Neural progenitor cell (in vitro differentiated cells): Measurements from ENCODE around the gene ZC3H13. TPM values are rescaled to one million over a fixed set of nuclear protein-coding genes. Genes with fewer than 3 reads are reported as not detected.

ENCODE experiments used
- DNase-seq: peaks from one replicate; pipeline ENCODE4 v3.0.0-alpha.2; 2016; ENCODE audit warnings: low spot score
- H2AFZ ChIP-seq: fragments of 200-600 bp; sonication (generic); replicated peaks from 2 replicates; pipeline ENCODE4 v1.6.1; 2016; ENCODE audit warnings: antibody characterized with exemption
- H3F3A ChIP-seq: fragments of 200-600 bp; sonication (generic); 2 replicates; pipeline ENCODE4 v1.6.1; 2016; ENCODE audit warnings: antibody characterized with exemption, low read depth
- H3K27ac ChIP-seq: fragments of 200-600 bp; sonication (generic); 2 replicates; pipeline ENCODE4 v1.5.1; 2016; ENCODE audit warnings: mild to moderate bottlenecking
- H3K27me3 ChIP-seq: fragments of 200-600 bp; sonication (generic); 2 replicates; pipeline ENCODE4 v1.6.1; 2016; ENCODE audit warnings: mild to moderate bottlenecking, moderate library complexity
- H3K36me3 ChIP-seq: fragments of 200-600 bp; sonication (generic); 2 replicates; pipeline ENCODE4 v1.5.1; 2016
- H3K4me1 ChIP-seq: fragments of 200-600 bp; sonication (generic); 2 replicates; pipeline ENCODE4 v1.6.1; 2016; ENCODE audit warnings: mixed run types
- H3K4me2 ChIP-seq: fragments of 200-600 bp; sonication (generic); 2 replicates; pipeline ENCODE4 v1.6.1; 2016
- H3K4me3 ChIP-seq: fragments of 200-600 bp; sonication (generic); 2 replicates; pipeline ENCODE4 v1.5.1; 2016
- H3K79me2 ChIP-seq: fragments of 200-600 bp; sonication (generic); 2 replicates; pipeline ENCODE4 v1.6.1; 2016; ENCODE audit warnings: low read depth
- H3K9ac ChIP-seq: fragments of 200-600 bp; sonication (generic); 2 replicates; pipeline ENCODE4 v1.6.1; 2016
- H3K9me3 ChIP-seq: fragments of 200-600 bp; sonication (generic); 2 replicates; pipeline ENCODE4 v1.5.1; 2016; ENCODE audit warnings: low read depth
- H4K20me1 ChIP-seq: fragments of 200-600 bp; sonication (generic); 2 replicates; pipeline ENCODE4 v1.6.1; 2016; ENCODE audit warnings: low read depth
- H3K27ac Mint-ChIP-seq: 3 replicates; pipeline ENCODE4 v1.8.0; 2021; ENCODE audit warnings: mixed read lengths
- H3K27me3 Mint-ChIP-seq: 2 replicates; pipeline ENCODE4 v1.8.0; 2022; ENCODE audit warnings: low read depth, mild to moderate bottlenecking, inconsistent platforms, moderate library complexity, mixed read lengths; ENCODE audit not compliant: insufficient read depth
- H3K36me3 Mint-ChIP-seq: 3 replicates; pipeline ENCODE4 v1.8.0; 2021; ENCODE audit warnings: mixed read lengths
- H3K4me1 Mint-ChIP-seq: 3 replicates; pipeline ENCODE4 v1.8.0; 2021; ENCODE audit warnings: mixed read lengths
- H3K4me3 Mint-ChIP-seq: 3 replicates; pipeline ENCODE4 v1.8.0; 2021; ENCODE audit warnings: mild to moderate bottlenecking, moderate library complexity, mixed read lengths
- H3K9me3 Mint-ChIP-seq: 3 replicates; pipeline ENCODE4 v1.8.0; 2020; ENCODE audit warnings: mixed read lengths
- CTCF ChIP-seq: fragments of 200-600 bp; sonication (generic); IDR thresholded peaks from 2 replicates; pipeline ENCODE4 v1.5.1; 2017; ENCODE audit warnings: antibody characterized with exemption, mild to moderate bottlenecking
- EZH2 ChIP-seq: fragments of 200-600 bp; sonication (generic); IDR thresholded peaks from 2 replicates; pipeline ENCODE4 v1.6.1; 2017; ENCODE audit warnings: antibody characterized with exemption, mild to moderate bottlenecking, moderate library complexity
- EZH2phosphoT487 ChIP-seq: fragments of 200-600 bp; sonication (generic); IDR thresholded peaks from 2 replicates; pipeline ENCODE4 v1.6.1; 2017; ENCODE audit warnings: antibody characterized with exemption
- total RNA-seq: library from RNA; depleted of rRNA; stranded (reverse); fragments of >200 nt; gene quantifications from 2 replicates; pipeline ENCODE4 v1.2.3, GENCODE V29; 2015; ENCODE audit warnings: low replicate concordance

Gene ZC3H13
- total RNA-seq, 1 donor from 2014 or later = 41.4 TPM

- no peak overlapping the region for H3K27ac Mint-ChIP-seq
Observed at GRCh38 chr13:46057256-46058015, 4.9 kb upstream of the ZC3H13 start.

GRCh38 chr13:46053162-46054012 is 841 bp upstream of the ZC3H13 start:
- Histone ChIP-seq H3K27me3 (peaks cover 10% of the 10 kb centered on the region), H3K4me1 (peaks cover 34% of the 10 kb centered on the region), H3F3A (peaks cover 11% of the 10 kb centered on the region), H3K79me2 (peaks cover 41% of the 10 kb centered on the region), H3K9me3 (no peaks in the 10 kb centered on the region), H2AFZ (peak overlapping the region; percentile 94), H3K36me3 (no peaks in the 10 kb centered on the region), H3K9ac (no peak overlapping the region), H3K4me3 (peak overlapping the region; percentile 91), H4K20me1 (peaks cover 26% of the 10 kb centered on the region), H3K27ac (no peak overlapping the region), H3K4me2 (peak overlapping the region; percentile 91)
- Mint-ChIP-seq H3K36me3 (peaks cover 2% of the 10 kb centered on the region), H3K4me3 (peak overlapping the region; percentile 96), H3K27me3 (no peaks in the 10 kb centered on the region), H3K4me1 (peaks cover 24% of the 10 kb centered on the region), H3K27ac (no peak overlapping the region), H3K9me3 (no peaks in the 10 kb centered on the region)
- TF ChIP-seq EZH2 = no peak
- no peak for TF ChIP-seq CTCF
- TF ChIP-seq EZH2phosphoT487 = no peak
- DNase-seq = peak; percentile 25

More at GRCh38 chr13:46057256-46058015, 4.9 kb upstream of the ZC3H13 start:
- Histone ChIP-seq H3K27ac (no peak overlapping the region), H4K20me1 (no peaks in the 10 kb centered on the region), H3K36me3 (no peaks in the 10 kb centered on the region), H3F3A (peaks cover 11% of the 10 kb centered on the region), H3K79me2 (peaks cover under 1% of the 10 kb centered on the region), H3K4me1 (peaks cover 17% of the 10 kb centered on the region), H3K9ac (no peak overlapping the region), H3K27me3 (peaks cover 10% of the 10 kb centered on the region), H3K9me3 (no peaks in the 10 kb centered on the region), H3K4me2 (peak overlapping the region; percentile 22), H3K4me3 (no peak overlapping the region), H2AFZ (no peak overlapping the region)
- no peaks in the 10 kb centered on the region for H3K27me3 Mint-ChIP-seq
- DNase-seq = peak; percentile 31
- H3K36me3 Mint-ChIP-seq = no peaks in the 10 kb centered on the region
- TF ChIP-seq EZH2 = no peak
- no peak for TF ChIP-seq CTCF
- no peak for TF ChIP-seq EZH2phosphoT487
- no peaks in the 10 kb centered on the region for H3K9me3 Mint-ChIP-seq
- H3K4me1 Mint-ChIP-seq = peaks cover 10% of the 10 kb centered on the region
- no peak overlapping the region for H3K4me3 Mint-ChIP-seq

- H3K36me3 Mint-ChIP-seq = peaks cover 4% of the 10 kb centered on the region
- peaks cover 2% of the 10 kb centered on the region for H3K27me3 Mint-ChIP-seq
- peak overlapping the region; percentile 96 for H3K4me3 Mint-ChIP-seq
- Histone ChIP-seq H3K27me3 (peaks cover 10% of the 10 kb centered on the region), H3K36me3 (no peaks in the 10 kb centered on the region), H2AFZ (peak overlapping the region; percentile 94), H3K4me1 (peaks cover 22% of the 10 kb centered on the region), H3K79me2 (peaks cover 55% of the 10 kb centered on the region), H3K4me3 (peak overlapping the region; percentile 91), H3K27ac (peak overlapping the region; percentile 73), H3K9me3 (no peaks in the 10 kb centered on the region), H4K20me1 (peaks cover 32% of the 10 kb centered on the region), H3K4me2 (peak overlapping the region; percentile 91), H3K9ac (peak overlapping the region; percentile 96), H3F3A (peaks cover 5% of the 10 kb centered on the region)
- H3K4me1 Mint-ChIP-seq = peaks cover 27% of the 10 kb centered on the region
- H3K27ac Mint-ChIP-seq = peak overlapping the region; percentile 27
- H3K9me3 Mint-ChIP-seq = no peaks in the 10 kb centered on the region
- TF ChIP-seq EZH2 = no peak
- TF ChIP-seq EZH2phosphoT487 = no peak
- no peak for TF ChIP-seq CTCF
- no peak for DNase-seq
Observed at GRCh38 chr13:46051968-46052318, 603 bp downstream of the ZC3H13 start.
